Measurements from ENCODE around the gene PRKAB1.

PRKAB1 gene

GRCh38 chr12:119661882-119662281 lies 6.1 kb upstream of the PRKAB1 start:
- no peak for DNase-seq (ENCODE audit: low read depth)

GRCh38 chr12:119664642-119665041 lies 3.3 kb upstream of the PRKAB1 start:
- DNase-seq (ENCODE audit: low read depth): no peak

DNA sequence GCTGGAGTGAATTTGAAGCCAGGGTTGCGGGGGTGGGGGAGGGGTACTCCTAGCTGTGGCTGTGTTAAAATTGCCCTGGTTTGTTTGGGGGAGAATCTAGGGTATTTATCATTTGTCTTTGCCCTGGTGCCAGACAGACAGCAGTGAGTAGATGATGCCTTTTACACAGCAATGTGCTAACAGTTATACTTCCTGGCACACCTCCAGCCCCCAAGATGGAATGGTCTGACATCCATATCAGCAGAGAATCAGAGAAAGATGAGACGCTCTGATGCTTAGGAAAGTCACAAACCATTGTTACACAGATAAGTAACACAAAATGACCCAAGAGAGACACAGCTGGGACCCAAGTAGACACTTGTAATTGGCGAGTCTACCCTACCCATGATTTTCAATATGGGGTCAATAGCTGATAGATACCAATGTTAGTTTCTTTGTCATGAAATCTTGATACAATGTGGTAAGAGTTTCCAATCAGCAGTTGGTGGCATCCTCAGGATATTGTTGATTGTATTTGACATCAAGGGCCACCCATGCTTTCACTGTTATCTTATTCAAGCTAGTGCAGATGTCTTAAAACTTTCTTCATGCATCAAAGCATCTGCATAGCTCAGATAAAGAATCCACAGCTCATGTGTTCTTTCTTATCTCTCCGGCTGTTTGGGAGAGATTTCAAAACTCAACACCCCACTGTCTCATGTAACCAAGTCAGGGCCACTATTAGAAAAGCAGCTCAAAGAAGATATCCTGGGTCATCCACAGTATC lies 2.6 kb upstream of the PRKAB1 start:
- no peak for DNase-seq (ENCODE audit: low read depth)

DNA sequence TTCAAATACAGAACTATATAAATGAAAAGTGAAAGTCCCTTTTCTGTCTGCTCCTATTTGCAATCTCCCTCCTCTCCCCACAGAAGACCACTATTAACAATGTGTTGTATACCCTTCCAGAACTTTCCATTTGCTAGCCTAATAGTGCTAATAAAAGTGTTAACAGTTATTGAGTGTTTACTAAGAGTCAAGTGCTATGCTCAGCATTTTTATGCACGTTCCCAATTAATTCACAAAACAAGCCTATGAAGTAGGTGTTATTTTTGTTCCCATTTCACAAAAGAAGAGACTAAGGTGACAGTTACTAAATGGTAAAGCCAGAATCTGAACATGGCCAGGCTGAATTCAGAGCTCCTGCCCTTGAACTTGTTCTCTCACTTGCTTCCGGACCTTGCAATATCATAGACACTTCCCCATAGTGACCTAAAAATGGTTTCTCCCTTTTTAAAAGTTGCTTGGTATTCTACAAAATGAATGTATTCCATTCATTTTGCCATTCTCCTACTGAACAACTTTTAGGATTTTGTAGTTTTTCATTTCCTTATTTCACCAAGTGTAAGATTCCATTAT lies 1.6 kb upstream of the PRKAB1 start:
- no peak for DNase-seq (ENCODE audit: low read depth)

DNA sequence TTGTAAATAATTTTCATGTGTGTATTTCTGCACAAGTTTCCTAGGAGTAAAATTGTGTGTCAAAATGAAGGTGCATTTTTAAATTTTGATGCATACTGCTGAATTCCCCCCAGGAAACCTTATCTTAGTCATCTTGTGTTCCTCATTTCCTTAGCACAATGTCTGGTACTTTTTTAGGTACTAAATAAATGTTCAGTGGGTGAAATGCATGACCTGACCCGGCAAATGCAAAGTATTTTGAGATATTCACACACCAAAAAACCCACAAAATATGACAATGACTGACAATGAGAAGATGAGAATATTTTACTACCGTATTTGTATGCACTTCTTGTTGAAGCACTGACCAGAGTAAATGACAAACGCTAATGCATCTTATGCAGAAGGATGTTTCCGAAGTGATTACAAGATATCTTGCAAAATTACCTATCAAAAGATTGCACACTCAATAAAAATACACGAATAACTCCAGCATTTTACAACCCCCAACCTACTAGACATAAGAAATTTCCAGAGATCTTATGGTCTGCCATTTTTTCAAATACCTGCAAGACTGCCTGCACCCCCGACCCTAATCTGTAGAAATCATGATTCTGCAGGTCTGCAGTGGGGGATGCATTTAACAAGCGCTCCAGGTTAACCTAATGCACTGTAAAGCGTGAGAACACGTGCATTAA lies 895 bp upstream of the PRKAB1 start:
- DNase-seq (ENCODE audit: low read depth): no peak

GRCh38 chr12:119668324-119668841 lies 450 bp downstream of the PRKAB1 start:
- DNase-seq (ENCODE audit: low read depth): no peak

DNA sequence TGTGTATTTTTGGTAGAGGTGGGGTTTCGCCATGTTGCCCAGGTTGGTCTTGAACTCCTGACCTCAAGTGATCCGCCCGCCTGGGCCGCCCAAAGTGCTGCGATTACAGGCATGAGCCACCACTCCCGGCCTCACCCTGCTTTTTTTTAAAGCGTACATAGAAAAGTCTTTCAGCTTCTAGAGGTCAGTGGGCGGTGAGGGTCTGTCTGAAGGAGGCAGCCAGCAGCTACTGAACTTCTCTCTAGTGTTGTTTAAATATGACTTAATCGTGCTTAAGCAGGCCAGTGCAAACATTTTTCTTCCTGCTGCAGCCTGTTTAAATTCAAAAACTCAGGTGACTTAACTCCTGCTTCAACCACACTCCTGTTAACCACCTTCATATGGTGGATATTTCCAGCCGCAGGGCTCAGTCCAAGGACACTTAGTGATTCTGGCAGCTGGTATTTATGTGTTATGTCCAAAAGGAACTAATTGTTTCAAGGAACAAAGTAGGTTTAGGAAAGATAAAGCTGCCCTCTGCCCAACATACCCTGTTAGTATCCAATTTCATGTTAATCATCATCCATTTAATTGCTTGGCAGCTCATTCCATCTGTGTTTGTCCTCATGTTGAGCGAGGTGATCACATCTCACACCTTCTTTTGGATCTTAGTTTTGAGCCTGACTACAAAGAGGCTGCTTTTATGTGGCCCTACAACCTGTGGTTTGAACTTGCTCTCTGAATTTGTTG lies 2.0 kb downstream of the PRKAB1 start:
- no peak for DNase-seq (ENCODE audit: low read depth)

- DNase-seq (ENCODE audit: low read depth): no peak
These were observed 3.1 kb downstream of the PRKAB1 start for GRCh38 chr12:119671070-119671469.

GRCh38 chr12:119672194-119672593 lies 4.3 kb downstream of the PRKAB1 start:
- no peak for DNase-seq (ENCODE audit: low read depth)

- DNase-seq (ENCODE audit: low read depth): no peak
These were observed 5.7 kb downstream of the PRKAB1 start for GRCh38 chr12:119673634-119674033.

GRCh38 chr12:119674560-119674959 lies 6.6 kb downstream of the PRKAB1 start:
- no peak for DNase-seq (ENCODE audit: low read depth)

DNA sequence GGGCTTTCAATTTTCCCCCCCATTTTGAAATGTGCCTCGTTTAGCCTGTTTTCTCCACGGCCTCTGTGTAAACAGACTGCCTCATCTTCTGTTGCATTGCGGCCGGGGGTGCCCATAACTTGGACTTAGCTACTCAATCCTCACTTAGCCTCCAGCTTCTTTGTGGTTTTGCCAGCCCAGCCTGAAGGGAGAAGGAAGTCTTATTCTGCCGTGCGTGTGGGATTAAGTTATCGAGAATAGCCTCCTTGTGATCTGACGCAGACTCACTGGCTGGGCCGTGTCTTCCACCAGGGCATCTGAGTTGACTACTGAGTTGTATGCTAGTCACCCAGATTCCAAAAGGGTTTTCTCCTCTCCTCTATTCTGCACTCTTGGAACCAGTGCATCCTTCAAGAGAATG lies 8.1 kb downstream of the PRKAB1 start:
- no peak for DNase-seq (ENCODE audit: low read depth)

DNA sequence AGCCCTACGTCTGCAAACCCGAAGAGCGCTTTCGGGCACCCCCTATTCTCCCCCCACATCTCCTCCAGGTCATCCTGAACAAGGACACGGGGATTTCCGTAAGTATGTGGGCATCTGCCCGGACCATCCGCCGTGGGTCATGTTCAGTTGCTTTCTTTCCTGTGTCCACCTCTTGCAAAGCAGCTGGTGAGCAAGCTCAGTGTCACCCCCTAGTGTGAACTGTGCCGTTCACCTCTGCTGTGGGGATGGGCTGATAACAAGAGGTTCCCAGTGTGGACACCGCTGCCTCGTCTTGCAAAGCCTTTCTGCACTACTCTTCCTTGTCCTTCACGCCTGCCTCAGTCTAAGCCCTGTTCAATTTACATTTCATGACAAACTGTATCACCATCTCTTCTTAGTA lies 8.6 kb downstream of the PRKAB1 start:
- no peak for DNase-seq (ENCODE audit: low read depth)

DNA sequence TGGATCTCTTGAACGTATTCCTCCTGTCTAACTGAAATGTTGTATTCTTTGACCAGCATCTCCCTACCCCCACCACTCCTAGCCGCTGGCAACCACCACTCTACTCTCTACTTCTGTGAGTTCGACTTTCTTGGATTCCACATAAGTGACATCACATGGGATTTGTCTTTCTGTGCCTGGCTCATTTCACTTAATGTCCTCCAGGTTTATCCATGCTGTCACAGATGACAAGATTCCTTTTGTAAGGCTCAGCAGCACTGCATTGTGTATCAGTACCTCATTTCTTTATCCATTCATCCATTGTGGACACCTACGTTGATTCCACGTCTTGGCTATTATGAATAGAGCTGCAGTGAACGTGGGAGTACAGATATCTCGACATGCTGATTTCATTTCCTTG lies 10.5 kb downstream of the PRKAB1 start:
- no peak for DNase-seq (ENCODE audit: low read depth)

- no peak for DNase-seq (ENCODE audit: low read depth)
These were observed 11.1 kb downstream of the PRKAB1 start for GRCh38 chr12:119679081-119679480.

DNA sequence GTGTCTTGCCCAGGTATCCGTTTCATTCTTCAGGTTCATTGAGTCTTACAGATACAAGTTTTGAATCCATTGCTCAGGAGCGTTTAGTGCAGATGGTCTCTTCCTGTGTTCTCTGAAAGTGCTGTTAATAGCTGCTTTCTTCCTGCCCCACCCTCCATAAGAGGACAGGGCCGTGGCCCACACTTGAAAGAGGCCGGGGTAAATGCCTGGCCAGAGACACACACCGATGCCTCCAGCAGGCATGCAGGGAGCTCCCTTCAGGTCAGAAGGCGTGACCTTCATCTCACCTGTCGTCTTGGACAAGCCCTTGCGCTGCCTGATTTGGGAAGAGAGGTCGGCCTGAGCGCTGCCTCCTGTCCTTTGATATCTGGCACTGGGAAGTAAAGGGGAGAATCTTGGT lies 11.6 kb downstream of the PRKAB1 start:
- DNase-seq (ENCODE audit: low read depth): no peak

DNA sequence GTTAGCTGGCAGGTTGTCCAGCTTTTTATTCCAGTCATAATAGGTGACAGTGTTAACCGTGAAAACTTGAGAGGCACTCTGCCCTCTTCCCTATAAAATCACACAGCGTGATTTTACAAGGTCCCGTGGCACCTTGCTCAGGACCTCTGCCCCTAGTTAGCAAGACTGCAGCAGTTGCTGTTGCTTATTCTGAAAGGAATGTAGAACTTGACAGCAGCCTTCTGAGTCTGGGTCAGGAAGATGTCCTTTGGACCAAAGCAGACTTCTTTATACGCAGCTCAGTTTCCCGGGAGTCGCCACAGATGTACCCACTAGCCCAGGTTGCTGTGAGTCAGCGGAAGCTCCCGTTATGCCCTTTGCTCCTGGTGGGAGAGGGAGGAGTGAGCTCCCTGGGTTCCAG lies 13.2 kb downstream of the PRKAB1 start:
- no peak for DNase-seq (ENCODE audit: low read depth)

DNA sequence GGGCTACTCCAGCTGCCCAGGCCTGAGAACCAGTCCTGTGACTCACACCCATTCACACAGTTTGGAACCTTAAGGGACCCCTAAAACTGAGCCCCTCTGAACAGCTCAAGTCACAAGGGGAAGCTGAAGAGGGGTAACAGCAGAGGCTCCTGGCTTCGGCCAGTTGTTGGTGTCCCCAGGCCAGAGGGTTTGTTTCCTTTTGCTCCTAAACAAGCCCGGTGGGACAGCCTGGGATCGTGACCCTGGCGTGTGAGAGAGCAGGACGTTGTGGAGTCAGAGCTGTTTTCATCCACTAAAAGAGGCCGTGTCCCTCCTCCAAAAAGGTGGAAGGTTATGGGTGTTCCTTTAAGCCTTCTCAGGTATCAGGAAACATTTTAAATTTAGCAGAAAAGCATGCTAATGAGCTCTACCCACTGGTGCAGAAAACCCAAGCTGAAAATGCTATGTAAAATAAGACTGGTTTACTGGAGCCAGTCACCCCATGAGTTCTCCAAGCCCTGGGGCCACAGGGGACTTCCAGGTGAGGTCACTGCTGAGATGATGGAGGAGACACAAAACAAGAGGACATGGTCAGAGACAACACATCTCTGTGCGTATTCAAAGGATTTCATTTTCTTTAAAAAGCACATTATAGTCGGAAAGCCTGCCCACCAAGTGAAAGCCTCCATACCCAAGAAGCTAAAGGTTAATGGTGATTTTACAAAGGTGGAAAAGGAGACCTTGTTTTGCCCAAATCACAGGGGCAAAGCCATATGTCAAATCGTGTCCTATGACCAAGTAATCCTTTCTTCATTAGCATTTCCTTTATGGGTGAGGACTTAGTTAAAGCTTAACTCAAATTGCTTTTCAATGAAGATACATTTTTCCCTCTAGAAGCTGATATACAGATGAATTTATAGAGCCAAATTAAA lies 14.1 kb downstream of the PRKAB1 start:
- DNase-seq (ENCODE audit: low read depth): no peak

DNA sequence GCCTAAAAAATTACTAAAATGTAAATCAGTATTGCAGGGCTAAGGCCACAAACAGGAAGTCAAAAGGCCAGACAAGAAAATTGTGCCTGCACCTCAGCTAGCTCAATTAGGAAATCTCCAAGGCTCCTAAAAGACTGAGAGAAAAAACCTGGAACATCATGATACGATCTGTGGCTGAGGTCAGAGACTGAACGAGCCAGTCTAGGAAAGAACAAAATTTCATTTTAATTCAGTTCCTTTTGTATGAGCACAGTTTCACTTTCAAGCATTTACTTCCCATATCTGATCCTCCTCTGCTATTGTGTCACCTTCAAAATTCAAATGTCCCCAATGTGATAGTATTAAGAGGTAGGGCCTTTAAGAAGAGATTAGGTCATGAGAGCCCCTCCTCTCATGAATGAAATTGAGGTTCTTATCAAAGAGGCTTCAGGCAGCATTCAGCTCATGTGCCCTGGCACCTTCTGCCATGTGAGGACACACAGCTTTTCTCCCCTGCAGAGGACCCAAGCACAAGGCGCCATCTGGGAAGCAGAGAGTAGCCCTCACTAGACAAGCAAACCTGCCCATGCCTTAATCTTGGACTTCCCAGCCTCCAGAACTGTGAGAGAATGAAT lies 14.8 kb downstream of the PRKAB1 start:
- no peak for DNase-seq (ENCODE audit: low read depth)

- no peak for DNase-seq (ENCODE audit: low read depth)
These were observed 15.5 kb downstream of the PRKAB1 start for GRCh38 chr12:119683413-119683812.

GRCh38 chr12:119683816-119684215 lies 15.9 kb downstream of the PRKAB1 start:
- no peak for DNase-seq (ENCODE audit: low read depth)
